GM18520 (cell line): Measurements from ENCODE around the gene CLEC19A.

ENCODE experiments used
- ATAC-seq: cut with Tn5 transposase; IDR thresholded peaks from one replicate; pipeline ENCODE4 v1.9.1; 2021; ENCODE audit not compliant: unreplicated experiment

CLEC19A gene

DNA sequence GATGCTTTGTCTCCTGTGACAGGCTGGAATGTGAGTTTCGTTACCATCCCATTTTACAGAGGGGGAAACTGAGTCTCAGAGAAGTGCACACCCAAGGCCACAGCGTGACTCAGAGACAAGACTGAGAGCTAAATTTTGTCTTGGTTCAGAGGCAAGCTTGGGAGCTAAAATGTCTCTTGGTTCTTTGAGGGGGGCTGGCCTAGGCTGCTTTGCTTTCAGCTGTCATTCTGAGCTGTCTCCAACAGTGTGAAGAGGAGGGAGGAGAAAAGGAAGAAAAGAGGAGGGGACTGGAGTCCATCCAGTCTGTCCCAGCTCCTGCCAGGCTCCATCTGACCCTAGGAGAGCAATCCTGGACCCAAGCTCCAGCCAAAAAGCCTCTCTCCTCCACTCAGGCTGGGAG, at the start of gene CLEC19A:
Gene CLEC19A (plus strand): TSS at position 301 of the 400 bp plus-strand sequence. CDS start 121 bp downstream, outside the sequence.
- ATAC-seq, result no peak

DNA sequence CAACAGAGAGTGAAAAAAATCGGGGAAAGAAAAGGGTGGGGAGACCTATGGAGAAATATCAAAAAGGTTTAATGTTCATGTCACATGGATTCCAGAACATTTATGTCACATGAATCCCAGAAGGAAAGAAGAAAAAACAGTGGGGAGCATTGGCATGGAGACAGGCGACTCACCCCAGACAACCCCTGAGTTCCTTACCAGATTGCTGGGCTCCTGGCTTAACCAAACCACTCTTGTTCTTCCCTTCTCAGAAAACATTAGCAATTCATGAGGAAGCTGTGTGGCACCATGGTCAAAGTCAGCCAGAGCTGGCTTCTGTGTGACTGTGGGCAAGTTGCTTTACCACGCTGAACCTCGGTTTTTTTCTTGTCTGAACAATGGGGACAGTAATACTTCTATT, 49.6 kb upstream of the CLEC19A start:
- ATAC-seq, result no peak

DNA sequence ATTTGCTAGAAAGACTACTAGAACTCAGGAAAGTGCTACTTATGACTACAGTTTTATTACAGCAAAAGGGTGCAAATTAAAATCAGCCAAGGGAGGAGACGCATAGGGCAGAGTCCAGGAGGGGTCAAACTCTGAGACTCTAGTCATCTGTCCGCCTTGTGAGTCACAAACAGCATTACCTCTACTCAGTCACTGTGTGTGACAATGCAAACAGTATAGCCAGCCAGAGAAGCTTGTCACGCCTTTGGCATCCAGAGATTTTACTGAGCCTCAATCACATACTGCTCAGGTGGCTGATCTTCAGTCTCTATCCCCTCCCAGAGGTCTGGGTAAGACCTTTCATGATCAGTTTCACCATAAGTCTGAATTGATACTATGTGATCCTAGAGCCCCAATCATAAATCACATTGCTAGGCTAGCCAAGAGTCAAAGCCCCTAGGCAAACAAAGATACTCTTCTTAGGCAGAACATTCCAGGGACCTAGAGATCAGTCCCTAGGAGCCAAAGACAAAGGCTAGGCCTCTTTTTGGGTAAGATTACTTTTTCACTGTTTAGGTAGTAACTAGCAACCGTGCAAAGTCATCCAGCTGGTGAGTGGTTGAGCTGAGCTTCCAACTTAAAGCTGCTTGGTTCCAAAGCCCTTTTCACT, 48.8 kb upstream of the CLEC19A start:
- ATAC-seq, result no peak

DNA sequence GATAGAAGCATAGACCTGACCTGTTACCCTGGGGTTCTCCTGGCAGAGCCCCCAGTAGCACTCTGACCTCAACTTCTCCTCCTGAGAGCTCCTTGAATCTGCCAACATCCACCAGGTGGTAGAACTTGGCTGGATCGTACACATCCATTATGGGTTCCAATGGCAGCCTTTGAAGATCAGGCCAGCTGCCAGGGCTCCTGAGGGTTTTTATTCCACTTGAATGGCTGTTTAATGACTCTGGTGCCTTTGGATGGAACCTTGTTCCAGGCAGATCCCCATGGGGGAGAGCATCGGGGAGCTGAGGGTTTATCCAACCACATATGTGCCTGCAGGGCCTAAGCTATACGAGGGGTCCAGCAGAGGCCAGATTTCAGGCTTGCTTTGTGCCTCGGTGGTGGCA, 47.1 kb upstream of the CLEC19A start:
- ATAC-seq, result no peak

DNA sequence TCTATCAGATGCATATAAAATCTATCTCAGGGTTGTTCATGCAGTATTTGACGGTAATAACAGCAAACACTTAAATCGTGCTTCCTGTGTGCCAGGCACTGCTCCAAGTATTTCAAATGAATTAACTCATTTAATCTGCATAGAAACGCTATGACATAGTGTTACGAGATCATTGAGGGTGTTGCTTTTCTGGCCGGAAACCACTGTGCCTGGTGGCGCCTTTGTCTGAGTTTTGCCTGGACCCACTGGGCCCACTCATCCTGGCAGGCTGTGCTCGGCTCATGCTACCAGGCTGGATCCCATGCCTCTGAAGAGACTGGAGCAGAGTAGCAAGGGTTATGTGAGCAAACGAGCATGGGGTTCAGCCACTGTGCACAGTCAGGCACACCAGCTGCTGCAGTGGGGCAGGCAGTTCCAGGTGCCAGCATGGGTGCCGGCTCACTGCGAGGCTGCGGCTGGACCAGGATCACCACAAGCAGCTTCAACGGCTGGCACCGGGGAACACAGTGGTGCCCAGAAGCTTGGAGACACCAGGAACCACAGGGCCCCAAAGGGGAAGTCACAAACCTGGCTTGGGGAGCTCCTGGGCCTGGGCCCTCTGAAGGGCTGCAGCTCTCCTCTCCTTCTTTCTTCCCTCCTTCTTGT, 45.9 kb upstream of the CLEC19A start:
- ATAC-seq, result no peak

DNA sequence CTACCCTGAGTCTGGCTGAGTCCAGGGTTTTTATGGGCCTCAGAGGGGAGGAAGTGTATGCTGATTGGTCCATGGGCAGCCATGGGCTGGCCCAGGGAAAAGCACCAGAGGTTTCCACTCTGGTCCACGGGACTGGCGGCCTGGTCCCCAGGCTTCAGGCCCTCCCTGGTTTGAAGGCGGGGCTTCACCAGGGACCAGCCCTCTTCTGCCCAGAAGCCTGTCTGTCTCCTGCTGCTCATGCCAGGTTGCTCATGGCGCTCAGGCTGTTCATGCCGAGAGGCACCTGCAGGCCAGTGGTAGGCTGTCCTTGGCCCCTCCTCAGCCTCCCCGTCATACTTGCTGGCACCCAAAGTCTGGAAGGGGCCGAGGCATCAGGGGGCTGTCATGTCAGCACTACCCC, 45.0 kb upstream of the CLEC19A start:
- no peak for ATAC-seq

DNA sequence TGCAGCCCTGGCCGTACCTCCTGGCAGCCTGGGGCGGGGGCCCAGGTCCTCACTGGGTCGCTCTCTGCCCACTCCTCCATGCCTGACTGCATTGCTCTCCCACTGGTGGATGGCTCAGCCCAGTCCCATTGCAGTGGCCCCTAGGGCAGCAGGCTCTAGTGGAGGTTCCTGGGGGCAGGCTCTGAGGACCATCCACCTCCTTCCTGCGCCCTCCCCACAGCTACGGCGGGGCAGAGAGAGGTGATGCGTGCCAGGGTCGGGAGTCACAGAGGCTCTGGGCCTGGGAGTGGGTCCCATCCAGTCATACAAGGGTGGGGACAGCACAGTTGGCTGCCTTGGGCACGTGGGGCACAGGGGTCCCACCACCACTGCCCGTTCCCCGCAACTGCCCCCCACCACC, 44.0 kb upstream of the CLEC19A start:
- ATAC-seq, result no peak

DNA sequence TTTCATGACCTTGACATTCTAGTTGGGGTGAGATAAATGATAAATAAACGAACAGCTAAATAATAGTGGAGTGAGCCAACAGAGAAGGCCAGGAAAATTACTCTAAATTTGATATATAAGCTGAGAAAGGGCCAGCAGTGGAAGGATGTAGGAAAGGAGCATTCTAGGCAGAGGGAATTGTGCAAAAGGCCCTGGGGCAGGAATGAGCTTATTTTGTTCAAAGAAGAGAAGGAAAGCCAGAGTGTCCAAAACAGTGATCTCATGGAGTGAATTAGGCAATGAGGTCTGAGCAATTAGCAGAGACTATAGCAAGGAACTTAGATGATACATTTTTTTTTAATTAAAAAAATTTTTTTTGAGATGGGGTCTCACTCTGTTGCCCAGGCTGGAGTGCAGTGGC, 43.3 kb upstream of the CLEC19A start:
- no peak for ATAC-seq

DNA sequence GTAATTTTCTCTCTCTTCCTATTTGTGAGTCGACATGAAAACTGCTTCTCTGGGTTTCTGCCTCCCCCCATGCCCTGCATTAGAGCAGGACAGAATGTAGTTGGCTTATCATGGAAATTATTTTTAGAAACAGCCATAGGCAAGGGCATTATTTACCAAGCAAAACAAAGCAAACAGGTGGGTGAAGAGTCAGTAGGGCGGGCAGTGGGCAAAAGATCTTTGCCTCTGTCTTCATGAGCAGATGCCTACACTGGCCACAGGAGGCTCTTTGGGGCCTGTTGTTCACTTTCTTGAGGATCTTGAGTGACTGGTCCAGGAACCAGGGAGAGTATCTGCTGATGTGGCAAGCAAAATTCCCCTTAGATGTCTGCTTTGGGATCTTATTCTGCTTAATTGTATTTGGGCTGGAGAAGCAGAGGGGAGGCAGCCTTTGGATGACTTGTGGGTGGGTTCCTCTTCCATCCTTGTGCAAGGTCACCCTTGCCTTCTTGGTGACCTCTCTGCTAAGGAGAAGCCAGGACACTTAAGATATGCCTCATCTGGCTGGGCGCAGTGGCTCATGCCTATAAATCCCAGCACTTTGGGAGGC, 42.5 kb upstream of the CLEC19A start:
- ATAC-seq, result no peak

DNA sequence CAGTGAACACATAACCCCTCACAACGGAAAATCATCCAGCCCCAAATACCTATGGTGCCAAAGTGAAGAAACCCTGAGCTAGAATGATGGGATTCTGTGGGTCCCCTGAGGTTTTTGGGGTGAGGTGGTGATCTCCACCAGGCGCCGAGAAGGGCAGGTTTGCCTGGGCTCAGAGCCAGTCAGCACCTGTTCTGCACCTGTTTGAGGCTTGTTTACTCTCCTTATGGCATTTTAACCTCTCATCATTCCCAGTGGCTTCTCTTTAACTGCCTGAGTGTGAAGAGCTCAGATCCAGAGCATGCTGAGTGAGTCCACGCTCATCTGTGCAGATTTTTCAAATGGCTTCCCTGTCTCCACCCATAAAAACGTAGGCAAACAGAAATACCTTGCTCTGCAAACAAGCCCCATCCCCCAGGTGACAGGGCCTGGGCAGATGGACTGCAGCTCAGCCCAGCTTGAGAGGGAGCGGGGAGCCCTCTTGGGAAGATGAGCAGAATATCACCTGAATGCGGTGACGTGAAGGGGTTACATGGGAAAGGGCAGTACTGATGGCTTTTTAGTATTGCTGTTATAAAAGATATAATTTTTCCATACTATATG, 40.1 kb upstream of the CLEC19A start:
- ATAC-seq, result no peak

DNA sequence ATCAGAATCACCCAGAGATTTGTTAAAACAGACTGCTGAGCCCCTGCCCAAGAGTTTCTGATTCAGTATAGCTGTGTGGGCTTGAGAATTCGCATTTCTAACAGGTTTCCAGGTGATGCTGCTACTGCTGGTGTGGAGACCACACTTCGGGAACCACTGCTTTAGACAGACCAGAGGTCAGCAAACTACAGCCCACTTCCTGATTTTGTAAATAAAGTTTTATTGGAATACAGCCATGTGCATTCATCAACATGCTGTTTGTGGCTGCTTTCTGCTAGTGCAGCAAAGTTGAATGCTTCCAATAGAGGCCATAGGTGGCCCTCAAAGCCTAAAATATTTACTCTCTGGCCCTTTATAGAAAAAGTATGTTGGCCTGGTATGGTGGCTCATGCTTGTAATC, 32.6 kb upstream of the CLEC19A start:
- no peak for ATAC-seq

DNA sequence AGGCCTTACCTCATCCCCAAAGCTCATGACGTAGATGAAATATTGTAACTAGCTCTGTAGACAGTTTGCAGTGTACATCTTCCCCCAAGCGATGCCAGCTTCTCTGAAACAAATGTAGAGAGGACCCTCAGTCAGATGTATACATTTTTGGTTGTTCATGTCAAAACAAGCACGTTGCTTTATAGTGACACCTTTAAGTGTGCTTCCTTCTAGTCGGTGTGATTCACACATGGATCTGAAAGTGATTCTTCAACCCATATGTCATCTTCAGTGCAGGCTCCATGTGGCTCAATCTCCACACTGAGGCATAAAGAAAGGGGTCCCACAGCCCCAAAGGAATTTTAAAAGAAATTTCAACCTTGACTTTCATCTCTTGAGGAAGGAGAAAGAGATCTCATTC, 30.9 kb upstream of the CLEC19A start:
- ATAC-seq, result no peak

DNA sequence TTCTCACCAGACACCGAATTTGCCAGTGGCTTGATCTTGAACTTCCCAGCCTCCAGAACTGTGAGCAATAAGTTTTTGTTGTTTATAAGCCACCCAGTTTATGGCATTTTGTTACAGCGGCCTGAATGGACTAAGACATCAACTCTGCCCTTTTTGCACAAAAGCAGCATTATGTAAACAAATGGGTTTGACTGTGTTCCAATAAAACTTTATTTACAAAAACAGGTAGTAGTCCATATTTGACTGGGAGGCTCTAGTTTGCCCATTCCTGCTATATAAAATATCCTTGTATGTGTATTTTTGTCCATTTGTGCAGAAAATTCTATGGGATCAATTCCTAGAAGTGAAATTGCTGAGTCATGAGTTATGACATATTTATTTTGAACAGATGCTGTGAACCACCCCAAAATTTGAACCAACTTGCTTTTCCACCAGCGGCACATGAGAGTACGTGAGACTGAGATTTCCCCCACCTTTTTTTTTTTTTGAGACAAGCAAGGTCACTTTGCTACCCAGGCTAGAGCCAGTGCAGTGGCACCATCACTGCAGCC, 21.3 kb upstream of the CLEC19A start:
- ATAC-seq, result no peak

DNA sequence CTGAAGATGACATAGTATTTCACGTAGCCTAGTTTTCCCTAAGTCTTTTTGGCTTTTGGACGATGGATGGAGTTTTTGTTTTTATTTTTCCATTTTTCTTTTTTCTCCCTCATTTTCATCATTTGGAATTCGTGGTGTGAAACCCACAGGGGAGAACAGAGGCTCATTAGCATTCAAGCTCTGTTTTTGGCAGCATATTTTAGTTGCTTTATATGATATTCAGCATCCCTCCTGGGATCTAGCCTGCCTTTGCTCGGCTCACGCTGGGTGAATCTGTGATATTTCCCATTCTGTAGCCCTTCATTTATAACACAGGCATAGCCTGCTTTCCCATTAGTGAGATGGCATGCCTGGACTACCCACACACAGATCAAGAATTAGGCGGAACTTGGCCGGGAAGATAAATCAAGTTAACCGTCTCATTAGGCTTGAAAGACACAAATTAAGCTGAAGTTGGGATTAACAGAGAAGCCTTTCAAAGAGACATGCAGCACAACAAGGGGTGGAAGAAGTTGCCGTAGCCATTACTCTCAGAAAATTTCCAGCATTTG, 20.1 kb upstream of the CLEC19A start:
- ATAC-seq, result no peak

DNA sequence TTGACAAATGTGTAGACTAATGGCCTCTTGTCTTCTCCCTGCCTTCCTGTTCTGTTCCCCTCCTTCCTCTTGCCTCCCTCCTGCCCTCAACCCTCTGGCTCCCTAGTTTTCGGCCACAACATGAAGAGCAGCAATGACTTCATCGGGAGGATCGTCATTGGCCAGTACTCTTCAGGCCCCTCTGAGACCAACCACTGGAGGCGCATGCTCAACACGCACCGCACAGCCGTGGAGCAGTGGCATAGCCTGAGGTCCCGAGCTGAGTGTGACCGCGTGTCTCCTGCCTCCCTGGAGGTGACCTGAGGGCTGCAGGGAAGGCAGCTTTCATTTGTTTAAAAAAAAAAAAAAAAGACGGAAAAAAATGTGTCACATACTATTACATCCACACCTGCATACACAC, 18.8 kb upstream of the CLEC19A start:
- no peak for ATAC-seq

DNA sequence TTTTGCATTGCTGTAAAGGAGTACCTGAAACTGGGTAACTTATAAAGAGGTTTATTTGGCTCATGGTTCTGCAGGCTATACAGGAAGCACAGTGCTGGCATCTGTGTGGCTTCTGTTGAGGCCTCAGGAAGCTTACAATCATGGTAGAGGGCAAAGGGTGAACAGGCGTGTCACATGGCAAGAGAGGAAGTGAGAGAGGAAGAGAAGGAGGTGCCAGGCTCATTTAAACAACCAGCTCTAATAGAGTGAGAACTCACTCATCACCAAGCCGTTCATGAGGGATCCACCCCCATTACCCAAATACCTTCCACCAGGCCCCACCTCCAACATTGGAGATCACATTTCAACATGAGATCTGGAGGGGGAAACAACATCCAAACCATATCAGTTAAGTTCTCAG, 16.4 kb upstream of the CLEC19A start:
- ATAC-seq, result no peak

DNA sequence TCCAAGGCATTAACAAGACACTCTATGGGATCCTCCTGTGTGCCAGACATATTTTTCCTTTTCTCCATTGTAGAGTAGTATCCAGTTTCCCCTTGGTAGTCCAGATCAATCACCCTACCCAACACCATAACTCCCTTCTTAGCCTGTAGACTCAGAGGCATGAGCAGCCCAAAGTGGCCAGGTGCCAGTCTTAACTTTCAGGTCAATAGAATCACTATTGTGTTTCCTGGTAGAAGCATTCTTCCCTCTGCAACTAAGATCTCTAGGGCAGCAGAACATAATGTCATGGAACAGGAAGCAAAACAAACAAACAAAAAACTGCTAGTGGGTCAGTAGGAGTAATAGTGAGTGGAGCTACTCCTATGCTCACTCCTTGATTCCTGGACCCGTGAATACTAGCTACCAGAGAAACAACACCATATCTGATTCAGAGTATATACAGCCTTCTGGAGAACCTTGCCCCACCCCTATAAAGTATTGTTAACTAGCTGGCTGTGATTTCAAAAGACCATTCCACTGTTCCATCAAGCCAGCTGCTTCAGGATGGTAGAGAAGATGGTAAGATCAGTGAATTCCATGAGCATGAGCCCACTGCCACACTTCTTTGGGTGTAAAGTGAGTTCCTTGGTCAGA, 11.2 kb upstream of the CLEC19A start:
- ATAC-seq, result no peak

DNA sequence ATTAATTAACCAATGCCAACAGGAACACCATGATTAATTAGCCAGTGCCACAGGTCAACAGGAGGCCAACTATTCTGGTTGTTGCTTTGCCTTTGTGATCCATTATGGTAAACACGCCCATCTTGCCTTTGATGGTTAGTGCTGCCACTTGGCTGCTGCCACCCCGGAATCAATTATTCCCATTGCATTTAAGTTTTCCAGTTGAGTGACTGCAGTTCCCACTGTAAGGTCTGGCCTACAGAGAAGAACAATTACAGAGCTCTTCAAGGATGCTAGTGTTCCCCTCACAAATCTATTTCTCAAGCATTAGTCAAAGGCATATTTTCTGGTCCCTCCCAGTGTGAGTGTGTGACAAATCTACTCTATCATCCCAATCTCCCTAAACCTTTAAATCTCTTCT, 7.1 kb upstream of the CLEC19A start:
- ATAC-seq, result no peak

DNA sequence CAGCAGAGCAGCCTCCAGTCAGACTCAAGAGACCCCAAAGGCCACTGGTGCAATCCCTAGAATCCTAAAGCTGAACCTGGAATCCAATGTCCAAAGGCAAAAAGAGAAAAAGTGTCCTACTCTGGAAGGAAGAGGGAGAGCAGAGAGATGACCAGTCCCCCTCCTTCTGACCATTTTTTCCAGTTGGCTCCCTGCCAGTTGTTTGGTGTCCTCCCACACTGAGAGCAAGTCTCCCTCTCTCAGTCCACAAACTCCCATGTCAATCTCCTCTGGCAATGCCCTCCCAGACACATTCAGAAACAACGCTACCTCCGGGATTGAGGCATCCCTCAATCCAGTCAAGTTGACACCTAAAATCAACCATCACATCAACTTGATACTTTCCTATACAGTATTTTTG, 4.3 kb upstream of the CLEC19A start:
- ATAC-seq, result no peak

DNA sequence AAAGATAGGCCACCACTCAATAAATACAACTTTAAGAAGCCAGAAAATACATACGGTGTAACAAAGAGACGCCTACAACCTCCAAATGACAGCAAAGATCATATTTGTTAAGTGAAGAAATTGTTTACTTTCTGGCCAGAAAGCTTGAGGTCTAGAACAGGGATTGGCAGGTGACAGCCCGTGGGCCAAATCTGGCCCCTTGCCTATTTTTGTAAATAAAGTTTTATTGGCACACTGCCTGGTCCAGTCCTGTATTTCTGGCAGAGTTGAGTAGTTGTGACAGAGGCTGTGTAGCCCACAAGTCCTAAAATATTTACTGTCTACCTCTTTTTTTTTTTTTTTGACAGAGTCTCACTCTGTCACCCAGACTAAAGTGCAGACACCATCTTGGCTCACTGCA, 3.4 kb upstream of the CLEC19A start:
- ATAC-seq, result no peak

DNA sequence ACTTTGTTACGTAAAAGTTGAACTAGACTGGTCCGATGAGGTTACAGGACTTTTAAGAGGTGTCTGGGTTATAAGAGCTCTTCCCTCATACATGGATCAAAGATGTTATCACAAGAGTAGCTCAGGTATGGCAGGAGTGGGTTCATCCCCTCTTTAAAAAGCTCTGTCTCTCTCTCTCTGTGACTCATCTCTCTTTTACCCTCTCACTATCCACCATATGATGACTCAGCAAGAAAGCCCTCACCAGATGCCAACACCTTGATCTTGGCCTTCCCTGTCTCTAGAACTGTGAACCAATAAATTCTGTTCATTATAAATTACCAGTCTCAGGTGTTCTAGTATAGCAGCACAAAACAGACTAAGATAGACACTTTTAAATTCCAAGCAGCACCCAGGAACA, 1.9 kb upstream of the CLEC19A start:
- no peak for ATAC-seq
